Osteoblast (primary cell): ENCODE results near the gene PTPRN2. TPM values are rescaled to one million over a fixed set of nuclear protein-coding genes. Genes with fewer than 3 reads are reported as not detected.

ENCODE experiments used
- DNase-seq: peaks from one replicate; pipeline ENCODE4 v3.0.0; 2011; ENCODE audit warnings: low spot score, mixed read lengths; ENCODE audit not compliant: insufficient read length; ENCODE audit errors: missing footprints
- H2AFZ ChIP-seq: 2 replicates; pipeline ENCODE4 v1.6.0; 2011; ENCODE audit warnings: mild to moderate bottlenecking, low read length
- H3K27ac ChIP-seq: 2 replicates; pipeline ENCODE4 v1.5.1; 2011; ENCODE audit warnings: mild to moderate bottlenecking, low read depth, low read length, moderate library complexity
- H3K27me3 ChIP-seq: 2 replicates; pipeline ENCODE4 v1.6.0; 2012; ENCODE audit warnings: mild to moderate bottlenecking, control low read depth, inconsistent platforms, low read length, moderate library complexity; ENCODE audit not compliant: insufficient read depth
- H3K36me3 ChIP-seq: 2 replicates; pipeline ENCODE4 v1.5.1; 2011; ENCODE audit warnings: mild to moderate bottlenecking, low read length, control low read depth, moderate library complexity; ENCODE audit not compliant: insufficient read depth
- H3K4me1 ChIP-seq: 2 replicates; pipeline ENCODE4 v1.5.1; 2011; ENCODE audit warnings: mild to moderate bottlenecking, low read length, control low read depth, moderate library complexity; ENCODE audit not compliant: insufficient read depth
- H3K4me2 ChIP-seq: 2 replicates; pipeline ENCODE4 v1.6.0; 2011; ENCODE audit warnings: mild to moderate bottlenecking, low read length; ENCODE audit not compliant: insufficient read depth
- H3K4me3 ChIP-seq: fragments of 200-600 bp; sonication (generic); 3 replicates; pipeline ENCODE4 v1.5.1; 2012; ENCODE audit warnings: mild to moderate bottlenecking, low read length, inconsistent platforms; ENCODE audit not compliant: insufficient read depth
- H3K79me2 ChIP-seq: 2 replicates; pipeline ENCODE4 v1.6.0; 2012; ENCODE audit warnings: mild to moderate bottlenecking, low read length, control low read depth, inconsistent platforms; ENCODE audit not compliant: insufficient read depth
- H3K9me3 ChIP-seq: 2 replicates; pipeline ENCODE4 v1.5.1; 2011; ENCODE audit warnings: low read depth, low read length, control low read depth
- H4K20me1 ChIP-seq: 2 replicates; pipeline ENCODE4 v1.6.0; 2012; ENCODE audit warnings: mild to moderate bottlenecking, low read length, control low read depth; ENCODE audit not compliant: insufficient read depth
- total RNA-seq: library from RNA; depleted of rRNA; stranded (reverse); fragments of >200 nt; gene quantifications from 2 replicates; pipeline ENCODE4 v1.2.3, GENCODE V29; 2012
- TF ChIP-seq, protein P1 (sequence below): IDR thresholded peaks from 2 replicates; pipeline ENCODE4 v1.5.1; 2011; ENCODE audit warnings: mild to moderate bottlenecking, low read depth, low read length, moderate library complexity; ENCODE audit errors: extremely low read depth

Gene PTPRN2
- total RNA-seq, 1 donor, result 0.36 TPM

DNA sequence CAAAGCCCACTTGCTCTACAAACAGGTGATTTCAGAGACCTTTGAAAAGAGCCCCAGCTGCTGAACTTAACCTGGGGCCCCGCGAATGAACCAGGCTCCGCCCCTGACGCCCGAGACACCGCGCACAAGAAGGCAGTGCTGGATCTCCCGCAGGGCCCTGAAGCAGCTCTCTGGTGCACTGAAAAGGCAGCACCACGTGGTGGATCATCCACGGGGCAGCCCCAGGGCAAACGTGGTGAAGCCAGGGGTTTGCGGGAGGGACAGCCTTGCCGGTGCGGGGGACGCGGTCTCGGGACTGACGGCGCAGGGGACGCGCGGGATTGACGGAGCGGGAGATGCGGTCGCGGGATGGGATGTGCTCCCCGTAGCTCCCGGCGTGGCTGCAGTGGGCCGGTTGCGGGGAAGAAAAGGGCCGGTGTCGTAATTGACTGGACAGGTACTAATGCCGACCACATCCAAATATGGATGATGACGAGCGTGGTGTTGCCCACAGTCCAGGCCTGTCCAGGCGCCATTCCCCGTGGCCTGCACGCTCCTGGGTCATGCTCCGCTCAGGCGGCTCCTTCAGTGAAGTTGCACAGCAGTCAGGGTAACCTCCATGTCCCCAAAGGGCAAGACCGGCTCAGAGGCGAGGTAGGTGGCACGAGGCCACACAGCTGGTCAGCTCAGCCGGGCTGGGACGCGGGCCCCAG lies 829.7 kb downstream of the PTPRN2 start:
- peak; percentile 63 for DNase-seq
- Histone ChIP-seq H3K79me2 (no peaks in the 10 kb centered on the region), H3K27me3 (no peaks in the 10 kb centered on the region), H4K20me1 (no peaks in the 10 kb centered on the region), H2AFZ (no peak overlapping the region), H3K9me3 (no peaks in the 10 kb centered on the region), H3K4me3 (no peak overlapping the region), H3K36me3 (no peaks in the 10 kb centered on the region), H3K4me1 (no peaks in the 10 kb centered on the region), H3K27ac (no peak overlapping the region), H3K4me2 (no peak overlapping the region)
- TF ChIP-seq, protein P1, sequence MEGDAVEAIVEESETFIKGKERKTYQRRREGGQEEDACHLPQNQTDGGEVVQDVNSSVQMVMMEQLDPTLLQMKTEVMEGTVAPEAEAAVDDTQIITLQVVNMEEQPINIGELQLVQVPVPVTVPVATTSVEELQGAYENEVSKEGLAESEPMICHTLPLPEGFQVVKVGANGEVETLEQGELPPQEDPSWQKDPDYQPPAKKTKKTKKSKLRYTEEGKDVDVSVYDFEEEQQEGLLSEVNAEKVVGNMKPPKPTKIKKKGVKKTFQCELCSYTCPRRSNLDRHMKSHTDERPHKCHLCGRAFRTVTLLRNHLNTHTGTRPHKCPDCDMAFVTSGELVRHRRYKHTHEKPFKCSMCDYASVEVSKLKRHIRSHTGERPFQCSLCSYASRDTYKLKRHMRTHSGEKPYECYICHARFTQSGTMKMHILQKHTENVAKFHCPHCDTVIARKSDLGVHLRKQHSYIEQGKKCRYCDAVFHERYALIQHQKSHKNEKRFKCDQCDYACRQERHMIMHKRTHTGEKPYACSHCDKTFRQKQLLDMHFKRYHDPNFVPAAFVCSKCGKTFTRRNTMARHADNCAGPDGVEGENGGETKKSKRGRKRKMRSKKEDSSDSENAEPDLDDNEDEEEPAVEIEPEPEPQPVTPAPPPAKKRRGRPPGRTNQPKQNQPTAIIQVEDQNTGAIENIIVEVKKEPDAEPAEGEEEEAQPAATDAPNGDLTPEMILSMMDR, result no peak

DNA sequence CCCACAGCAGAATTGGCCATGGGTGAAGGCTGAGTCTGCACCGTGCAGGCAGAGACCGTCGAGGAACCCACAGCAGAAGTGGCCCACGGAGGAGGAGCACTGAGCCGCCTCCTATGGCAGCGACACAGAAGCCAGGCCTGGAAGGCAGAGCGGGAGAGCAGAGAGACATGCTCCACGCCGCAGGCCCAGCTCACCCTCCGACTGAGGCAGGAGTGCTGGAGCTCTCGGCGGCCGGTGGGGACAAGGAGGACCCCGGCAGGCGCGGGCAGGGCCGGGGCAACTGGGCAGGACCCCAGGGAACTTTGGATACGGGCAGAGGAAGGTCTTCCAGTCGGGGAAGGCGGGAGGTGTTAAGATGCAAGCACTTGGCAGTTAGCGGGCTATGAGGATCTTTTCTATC lies 830.4 kb downstream of the PTPRN2 start:
- no peaks in the 10 kb centered on the region for H3K27me3 ChIP-seq
- TF ChIP-seq, protein P1, result no peak

DNA sequence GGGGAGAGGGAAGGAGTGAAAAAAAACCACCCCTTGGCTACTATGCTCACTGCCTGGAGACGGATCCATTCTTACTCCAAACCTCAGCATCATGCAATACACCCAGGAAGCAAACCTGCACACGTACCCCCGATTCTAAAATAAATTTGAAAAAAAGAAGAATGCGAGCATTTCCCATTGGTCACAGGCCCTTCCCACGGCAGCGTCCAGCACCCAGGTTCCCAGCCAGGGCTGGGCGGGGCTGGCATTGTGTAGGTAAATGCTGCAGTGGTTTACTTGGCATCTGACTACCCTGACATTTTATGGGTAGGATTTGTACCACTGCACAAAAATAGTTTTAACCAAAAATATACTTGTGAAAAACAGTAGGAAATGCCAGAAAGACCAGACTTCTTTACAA lies 831.9 kb downstream of the PTPRN2 start:
- no peaks in the 10 kb centered on the region for H3K9me3 ChIP-seq
- no peaks in the 10 kb centered on the region for H3K79me2 ChIP-seq
- no peaks in the 10 kb centered on the region for H3K27me3 ChIP-seq
- H3K4me2 ChIP-seq, result no peak overlapping the region
- H2AFZ ChIP-seq, result no peak overlapping the region
- no peak overlapping the region for H3K4me3 ChIP-seq
- H3K27ac ChIP-seq, result no peak overlapping the region
- H3K4me1 ChIP-seq, result no peaks in the 10 kb centered on the region
- TF ChIP-seq, protein P1, result no peak
- H3K36me3 ChIP-seq, result no peaks in the 10 kb centered on the region
- H4K20me1 ChIP-seq, result no peaks in the 10 kb centered on the region
- DNase-seq, result peak; percentile 8

More for the DNA sequence above, 830.4 kb downstream of the PTPRN2 start:
- H2AFZ ChIP-seq, result no peak overlapping the region
- peak; percentile 62 for DNase-seq
- H3K9me3 ChIP-seq, result no peaks in the 10 kb centered on the region
- H4K20me1 ChIP-seq, result no peaks in the 10 kb centered on the region
- H3K36me3 ChIP-seq, result no peaks in the 10 kb centered on the region
- H3K4me3 ChIP-seq, result no peak overlapping the region
- H3K4me2 ChIP-seq, result no peak overlapping the region
- H3K79me2 ChIP-seq, result no peaks in the 10 kb centered on the region
- H3K4me1 ChIP-seq, result no peaks in the 10 kb centered on the region
- no peak overlapping the region for H3K27ac ChIP-seq

DNA sequence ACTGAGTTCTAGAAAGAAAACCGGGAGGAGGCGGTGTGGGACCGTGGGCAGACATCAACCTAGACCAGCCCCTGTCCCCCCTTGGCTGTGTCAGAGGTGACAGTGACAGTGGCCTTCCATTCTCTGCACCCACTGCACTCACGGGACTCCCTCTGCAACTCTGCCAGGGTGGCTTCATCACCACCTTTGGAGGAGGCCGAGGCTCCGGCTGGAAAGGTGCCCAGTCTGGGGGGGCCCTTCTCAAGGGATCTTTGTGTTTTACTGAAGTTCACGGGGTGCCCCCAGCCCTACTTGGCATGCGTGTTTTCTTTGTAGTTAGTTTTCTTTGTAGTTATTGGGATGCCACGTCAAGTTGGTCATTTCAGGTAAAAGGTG lies 833.2 kb downstream of the PTPRN2 start:
- Histone ChIP-seq H3K4me1 (no peaks in the 10 kb centered on the region), H3K79me2 (no peaks in the 10 kb centered on the region), H3K27me3 (no peaks in the 10 kb centered on the region), H3K27ac (no peak overlapping the region), H4K20me1 (no peaks in the 10 kb centered on the region), H3K9me3 (no peaks in the 10 kb centered on the region), H3K4me3 (no peak overlapping the region), H3K36me3 (no peaks in the 10 kb centered on the region), H3K4me2 (no peak overlapping the region), H2AFZ (no peak overlapping the region)
- DNase-seq, result no peak
- TF ChIP-seq, protein P1, result no peak
